ENCODE data around the gene SGCA. TPM values are rescaled to one million over a fixed set of nuclear protein-coding genes. Genes with fewer than 3 reads are reported as not detected.
A peak's percentile ranks its signal among the peaks of the same experiment; 100 is the strongest.

SGCA gene
- total and polyA plus RNA-seq, 2 of the 13 experiments (the other 11 are each of a cell fraction or from before 2014, with no cell fraction given): not detected

- no peak for TF ChIP-seq ZBTB33 (CRISPR knock-in tag; IDR thresholded peaks at IDR 0.05)
- no peak for TF ChIP-seq ZNF318 (CRISPR knock-in tag; IDR thresholded peaks at IDR 0.05)
- no peak for TF ChIP-seq ZFP62 (CRISPR knock-in tag; IDR thresholded peaks at IDR 0.05)
- TF ChIP-seq MAFF (IDR thresholded peaks at IDR 0.05; ENCODE audit: low read depth, low read length): no peak
- TF ChIP-seq, protein P1, sequence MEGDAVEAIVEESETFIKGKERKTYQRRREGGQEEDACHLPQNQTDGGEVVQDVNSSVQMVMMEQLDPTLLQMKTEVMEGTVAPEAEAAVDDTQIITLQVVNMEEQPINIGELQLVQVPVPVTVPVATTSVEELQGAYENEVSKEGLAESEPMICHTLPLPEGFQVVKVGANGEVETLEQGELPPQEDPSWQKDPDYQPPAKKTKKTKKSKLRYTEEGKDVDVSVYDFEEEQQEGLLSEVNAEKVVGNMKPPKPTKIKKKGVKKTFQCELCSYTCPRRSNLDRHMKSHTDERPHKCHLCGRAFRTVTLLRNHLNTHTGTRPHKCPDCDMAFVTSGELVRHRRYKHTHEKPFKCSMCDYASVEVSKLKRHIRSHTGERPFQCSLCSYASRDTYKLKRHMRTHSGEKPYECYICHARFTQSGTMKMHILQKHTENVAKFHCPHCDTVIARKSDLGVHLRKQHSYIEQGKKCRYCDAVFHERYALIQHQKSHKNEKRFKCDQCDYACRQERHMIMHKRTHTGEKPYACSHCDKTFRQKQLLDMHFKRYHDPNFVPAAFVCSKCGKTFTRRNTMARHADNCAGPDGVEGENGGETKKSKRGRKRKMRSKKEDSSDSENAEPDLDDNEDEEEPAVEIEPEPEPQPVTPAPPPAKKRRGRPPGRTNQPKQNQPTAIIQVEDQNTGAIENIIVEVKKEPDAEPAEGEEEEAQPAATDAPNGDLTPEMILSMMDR (CRISPR knock-in tag; IDR thresholded peaks at IDR 0.05): peak; percentile 41
- no peak for TF ChIP-seq SP4 (CRISPR knock-in tag; IDR thresholded peaks at IDR 0.05)
- no peak for TF ChIP-seq NFKBIZ (CRISPR knock-in tag; IDR thresholded peaks at IDR 0.05)
- TF ChIP-seq ZNF431 (CRISPR knock-in tag; IDR thresholded peaks at IDR 0.05; ENCODE audit: borderline replicate concordance, low read depth): no peak
- no peak for TF ChIP-seq ZNF12 (CRISPR knock-in tag; IDR thresholded peaks at IDR 0.05)
- TF ChIP-seq JUN (CRISPR knock-in tag; IDR thresholded peaks at IDR 0.05): no peak
- TF ChIP-seq, protein P2, sequence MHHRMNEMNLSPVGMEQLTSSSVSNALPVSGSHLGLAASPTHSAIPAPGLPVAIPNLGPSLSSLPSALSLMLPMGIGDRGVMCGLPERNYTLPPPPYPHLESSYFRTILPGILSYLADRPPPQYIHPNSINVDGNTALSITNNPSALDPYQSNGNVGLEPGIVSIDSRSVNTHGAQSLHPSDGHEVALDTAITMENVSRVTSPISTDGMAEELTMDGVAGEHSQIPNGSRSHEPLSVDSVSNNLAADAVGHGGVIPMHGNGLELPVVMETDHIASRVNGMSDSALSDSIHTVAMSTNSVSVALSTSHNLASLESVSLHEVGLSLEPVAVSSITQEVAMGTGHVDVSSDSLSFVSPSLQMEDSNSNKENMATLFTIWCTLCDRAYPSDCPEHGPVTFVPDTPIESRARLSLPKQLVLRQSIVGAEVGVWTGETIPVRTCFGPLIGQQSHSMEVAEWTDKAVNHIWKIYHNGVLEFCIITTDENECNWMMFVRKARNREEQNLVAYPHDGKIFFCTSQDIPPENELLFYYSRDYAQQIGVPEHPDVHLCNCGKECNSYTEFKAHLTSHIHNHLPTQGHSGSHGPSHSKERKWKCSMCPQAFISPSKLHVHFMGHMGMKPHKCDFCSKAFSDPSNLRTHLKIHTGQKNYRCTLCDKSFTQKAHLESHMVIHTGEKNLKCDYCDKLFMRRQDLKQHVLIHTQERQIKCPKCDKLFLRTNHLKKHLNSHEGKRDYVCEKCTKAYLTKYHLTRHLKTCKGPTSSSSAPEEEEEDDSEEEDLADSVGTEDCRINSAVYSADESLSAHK (CRISPR knock-in tag; IDR thresholded peaks at IDR 0.05; ENCODE audit: borderline replicate concordance): no peak
Observed at GRCh38 chr17:50213026-50214022, 47.5 kb downstream of the SGCA start (continued).
